GM12891 (cell line): Measurements from ENCODE around the gene CEP76.

Experiments
- PAX5 ChIP-seq: IDR thresholded peaks from 2 replicates; pipeline ENCODE4 v1.6.1; 2011; ENCODE audit warnings: low read length, moderate library complexity, mild to moderate bottlenecking; ENCODE audit not compliant: insufficient read depth, severe bottlenecking
- POLR2A ChIP-seq: IDR thresholded peaks from 2 replicates; pipeline ENCODE4 v1.6.1; 2011; ENCODE audit warnings: low read depth, low read length, control low read depth

DNA sequence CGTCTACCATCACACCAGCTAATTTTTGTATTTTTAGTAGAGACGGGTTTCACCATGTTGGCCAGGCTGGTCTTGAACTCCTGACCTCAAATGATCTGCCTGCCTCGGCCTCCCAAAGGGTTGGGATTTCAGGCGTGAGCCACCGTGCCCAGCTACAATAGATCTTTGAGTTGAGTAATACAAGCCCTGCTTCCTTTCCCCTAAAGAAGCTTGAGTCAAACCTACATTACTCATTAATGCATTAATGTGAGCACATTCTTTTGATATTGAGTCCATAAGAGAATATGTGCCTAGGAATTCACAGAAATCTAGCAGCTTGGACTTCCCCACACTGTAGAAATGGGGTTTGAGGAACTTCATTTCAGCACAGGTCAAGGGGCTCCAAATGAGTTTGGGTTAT lies 39.9 kb upstream of the CEP76 start:
- TF ChIP-seq POLR2A (no peak), PAX5 (no peak)
